ENCODE data around the gene ACO2. TPM values are rescaled to one million over a fixed set of nuclear protein-coding genes. Genes with fewer than 3 reads are reported as not detected.

ACO2 gene
- total RNA-seq, 4 donors from 2014 or later: 83.7 to 90.4 (median 87.0) TPM

GRCh38 chr22:41574847-41575381 is 106.0 kb downstream of the ACO2 start:
- Histone ChIP-seq H3K27ac (peak overlapping the region in 3 of 4 donors; percentile 59 to 70 (median 62)), H3K9me3 (no peaks in the 10 kb centered on the region), H3K4me1 (peaks cover 3 to 11% (median 7%) of the 10 kb centered on the region in 3 donors), H3K4me3 (no peak overlapping the region), H3K36me3 (peaks cover 3 to 59% (median 26%) of the 10 kb centered on the region in 3 donors), H3K27me3 (no peaks in the 10 kb centered on the region)
- intact Hi-C loops (cut with DNase I): no loop called here
- TF ChIP-seq CTCF (IDR thresholded peaks at IDR 0.05): no peak
- TF ChIP-seq POLR2A (IDR thresholded peaks at IDR 0.05): no peak
- WGBS, 2 donors: 84% methylated on average over 13 of the region's 26 CpGs; no CpG with 5 or more reads in 1 of the 2 donors
- DNase-seq: no peak

GRCh38 chr22:41575533-41575932 is 106.6 kb downstream of the ACO2 start:
- DNase-seq: no peak
- intact Hi-C loops (cut with DNase I): no loop called here
- Histone ChIP-seq H3K27me3 (no peaks in the 10 kb centered on the region), H3K36me3 (peaks cover 7 to 65% (median 31%) of the 10 kb centered on the region in 3 donors), H3K9me3 (no peaks in the 10 kb centered on the region), H3K4me3 (no peak overlapping the region), H3K4me1 (peaks cover 3 to 11% (median 7%) of the 10 kb centered on the region in 3 donors), H3K27ac (peak overlapping the region in 3 of 4 donors; percentile 59 to 70 (median 62))
- TF ChIP-seq POLR2A (IDR thresholded peaks at IDR 0.05): no peak
- TF ChIP-seq CTCF (IDR thresholded peaks at IDR 0.05): no peak
- WGBS, 2 donors: 100% methylated on average over 6 of the region's 15 CpGs; no CpG with 5 or more reads in 1 of the 2 donors

DNA sequence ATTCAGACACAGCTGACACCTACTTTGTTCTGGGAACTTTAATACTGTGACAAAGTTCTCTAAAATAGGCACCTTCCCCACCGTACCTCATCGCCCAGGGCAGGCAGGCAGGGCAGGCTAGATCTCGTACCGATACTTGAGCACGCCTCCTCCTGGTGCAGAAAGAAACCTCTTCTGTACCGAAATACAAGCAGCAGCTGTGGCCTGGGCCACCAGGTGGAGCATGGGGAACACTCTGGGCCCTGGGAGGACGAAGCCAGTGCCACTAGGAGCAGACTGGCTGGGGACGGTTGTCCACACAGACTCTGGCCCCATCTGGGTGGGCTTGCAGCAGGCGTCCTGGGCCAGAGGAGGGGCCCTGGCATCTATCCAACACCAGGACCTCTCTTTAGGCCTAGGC is 108.0 kb downstream of the ACO2 start:
- H3K36me3 ChIP-seq: peaks cover 7 to 78% (median 31%) of the 10 kb centered on the region in 3 donors
- H3K9me3 ChIP-seq: no peaks in the 10 kb centered on the region
- H3K4me3 ChIP-seq: no peak overlapping the region
- H3K4me1 ChIP-seq: peaks cover 3 to 11% (median 7%) of the 10 kb centered on the region in 3 donors
- H3K27me3 ChIP-seq: no peaks in the 10 kb centered on the region
- intact Hi-C loops (cut with DNase I): no loop called here
- TF ChIP-seq POLR2A (IDR thresholded peaks at IDR 0.05): no peak
- TF ChIP-seq CTCF (IDR thresholded peaks at IDR 0.05): peak in 5 of 6 experiments; percentile 37 to 79 (median 55)
- DNase-seq: no peak
- WGBS, 2 donors: 66% methylated on average over 3 of the region's 9 CpGs; no CpG with 5 or more reads in 1 of the 2 donors
- H3K27ac ChIP-seq: peak overlapping the region in 1 of 4 donors; percentile 13

GRCh38 chr22:41578114-41578513 is 109.2 kb downstream of the ACO2 start:
- no peaks in the 10 kb centered on the region for H3K9me3 ChIP-seq
- H3K4me1 ChIP-seq: peaks cover 3 to 11% (median 7%) of the 10 kb centered on the region in 3 donors
- WGBS, 2 donors: 85 to 98% methylated on average over 8 of the region's 8 CpGs
- no peak overlapping the region for H3K4me3 ChIP-seq
- H3K27ac ChIP-seq: no peak overlapping the region
- peaks cover 11 to 91% (median 31%) of the 10 kb centered on the region in 3 donors for H3K36me3 ChIP-seq
- H3K27me3 ChIP-seq: no peaks in the 10 kb centered on the region
- no peak for TF ChIP-seq CTCF (IDR thresholded peaks at IDR 0.05)
- TF ChIP-seq POLR2A (IDR thresholded peaks at IDR 0.05): no peak
- intact Hi-C loops (cut with DNase I): no loop called here
- no peak for DNase-seq

Other genes starting within 250 kb of the ACO2 start
- 1 to 10 TPM; 2.0 to 4.5 (median 3.2) TPM for gene CHADL, start 228.2 kb upstream of the ACO2 start, total RNA-seq
- gene RANGAP1, start 182.9 kb upstream of the ACO2 start, total RNA-seq: 10 to 100 TPM; 80.1 to 98.5 (median 84.5) TPM
- gene ZC3H7B, start 167.6 kb upstream of the ACO2 start, total RNA-seq: 10 to 100 TPM; 18.7 to 36.8 (median 20.9) TPM
- 10 to 100 TPM in 2 of 4 donors, 1 to 10 TPM in 2; 3.0 to 17.4 (median 9.7) TPM for gene TEF, start 87.2 kb upstream of the ACO2 start, total RNA-seq
- gene TOB2, start 22.3 kb upstream of the ACO2 start, total RNA-seq: 10 to 100 TPM; 15.7 to 30.5 (median 21.0) TPM
- 10 to 100 TPM; 21.5 to 47.3 (median 41.5) TPM for gene PHF5A, start 425 bp upstream of the ACO2 start, total RNA-seq
- gene POLR3H, start 75.4 kb downstream of the ACO2 start, total RNA-seq: 10 to 100 TPM; 13.7 to 23.3 (median 16.1) TPM
- 1 to 10 TPM in 2 of 4 donors, under 1 TPM in 2; 0.19 to 2.7 (median 0.73) TPM for gene CSDC2, start 91.9 kb downstream of the ACO2 start, total RNA-seq
- 10 to 100 TPM; 17.9 to 65.2 (median 49.5) TPM for gene PMM1, start 120.7 kb downstream of the ACO2 start, total RNA-seq
- 10 to 100 TPM; 22.1 to 34.9 (median 28.4) TPM for gene DESI1, start 151.9 kb downstream of the ACO2 start, total RNA-seq
- gene XRCC6, start 152.2 kb downstream of the ACO2 start, total RNA-seq: 100 to 1,000 TPM; 161 to 295 (median 222) TPM
- gene SNU13, start 219.8 kb downstream of the ACO2 start, total RNA-seq: 100 to 1,000 TPM in 2 of 4 donors, 10 to 100 TPM in 2; 71.0 to 128 (median 106) TPM
- 1 to 10 TPM in 1 of 4 donors, under 1 TPM in 3; 0.09 to 1.3 (median 0.52) TPM for gene MEI1, start 230.4 kb downstream of the ACO2 start, total RNA-seq

Measured in esophagus squamous epithelium (tissue), 5 donors.